Skeletal muscle satellite cell (primary cell): ENCODE results near the gene SLC3A2. TPM values are rescaled to one million over a fixed set of nuclear protein-coding genes. Genes with fewer than 3 reads are reported as not detected.
"Not testable (repeated sequence)": the region's sequence is repeated elsewhere in the genome, so short reads cannot be mapped to it uniquely, and the experiment has no call there.

Experiments
- H3K27me3 ChIP-seq: 2 replicates; pipeline ENCODE4 v1.7.0; 2013; ENCODE audit warnings: low read length; ENCODE audit not compliant: control insufficient read depth, insufficient read depth
- H3K36me3 ChIP-seq: 2 replicates; pipeline ENCODE4 v1.7.0; 2013; ENCODE audit warnings: mild to moderate bottlenecking, control low read depth, low read length; ENCODE audit not compliant: insufficient read depth
- H3K4me1 ChIP-seq: 2 replicates; pipeline ENCODE4 v1.7.0; 2013; ENCODE audit warnings: low read length; ENCODE audit not compliant: control insufficient read depth, insufficient read depth
- H3K4me2 ChIP-seq: 2 replicates; pipeline ENCODE4 v1.7.0; 2013; ENCODE audit warnings: mild to moderate bottlenecking, low read length
- H3K4me3 ChIP-seq: 2 replicates; pipeline ENCODE4 v1.7.0; 2013; ENCODE audit warnings: low read length
- H3K9ac ChIP-seq: 2 replicates; pipeline ENCODE4 v1.7.0; 2013; ENCODE audit warnings: mild to moderate bottlenecking, low read depth, low read length, moderate library complexity
- H3K9me3 ChIP-seq: replicated peaks from 2 replicates; pipeline ENCODE4 v1.7.0; 2013; ENCODE audit warnings: mild to moderate bottlenecking, control low read depth, low read length
- total RNA-seq: library from RNA; depleted of rRNA; stranded (reverse); fragments of >200 nt; gene quantifications from 2 replicates; pipeline ENCODE4 v1.2.3, GENCODE V29; 2012; rRNA removed

SLC3A2 gene
- total RNA-seq, result 141 and 185 TPM in 2 replicates

DNA sequence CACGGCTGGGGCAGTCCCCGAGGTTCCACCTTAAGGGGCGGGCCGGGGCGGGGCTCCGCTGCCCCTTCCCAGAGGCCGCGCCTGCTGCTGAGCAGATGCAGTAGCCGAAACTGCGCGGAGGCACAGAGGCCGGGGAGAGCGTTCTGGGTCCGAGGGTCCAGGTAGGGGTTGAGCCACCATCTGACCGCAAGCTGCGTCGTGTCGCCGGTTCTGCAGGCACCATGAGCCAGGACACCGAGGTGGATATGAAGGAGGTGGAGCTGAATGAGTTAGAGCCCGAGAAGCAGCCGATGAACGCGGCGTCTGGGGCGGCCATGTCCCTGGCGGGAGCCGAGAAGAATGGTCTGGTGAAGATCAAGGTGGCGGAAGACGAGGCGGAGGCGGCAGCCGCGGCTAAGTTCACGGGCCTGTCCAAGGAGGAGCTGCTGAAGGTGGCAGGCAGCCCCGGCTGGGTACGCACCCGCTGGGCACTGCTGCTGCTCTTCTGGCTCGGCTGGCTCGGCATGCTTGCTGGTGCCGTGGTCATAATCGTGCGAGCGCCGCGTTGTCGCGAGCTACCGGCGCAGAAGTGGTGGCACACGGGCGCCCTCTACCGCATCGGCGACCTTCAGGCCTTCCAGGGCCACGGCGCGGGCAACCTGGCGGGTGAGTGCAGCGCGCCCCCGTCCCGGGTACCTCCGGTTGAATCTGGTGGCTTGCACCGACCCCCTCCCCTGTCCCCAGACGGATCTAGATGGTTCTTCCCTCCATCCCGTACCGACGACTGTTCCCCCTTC is at the start of gene SLC3A2:
TSS of gene SLC3A2 (plus strand) at position 94 of the 776 bp plus-strand sequence. CDS start at position 222, 128 bp downstream.
- Histone ChIP-seq H3K9ac (peak within 1 kb of the TSS; percentile 100), H3K27me3 (no peaks in the 10 kb centered on the region), H3K4me2 (peak within 1 kb of the TSS; percentile 96), H3K4me1 (peaks cover 40% of the 10 kb centered on the region), H3K4me3 (peak within 1 kb of the TSS; percentile 94), H3K36me3 (peaks cover 45% of the 10 kb centered on the region), H3K9me3 (no peaks in the 10 kb centered on the region)

DNA sequence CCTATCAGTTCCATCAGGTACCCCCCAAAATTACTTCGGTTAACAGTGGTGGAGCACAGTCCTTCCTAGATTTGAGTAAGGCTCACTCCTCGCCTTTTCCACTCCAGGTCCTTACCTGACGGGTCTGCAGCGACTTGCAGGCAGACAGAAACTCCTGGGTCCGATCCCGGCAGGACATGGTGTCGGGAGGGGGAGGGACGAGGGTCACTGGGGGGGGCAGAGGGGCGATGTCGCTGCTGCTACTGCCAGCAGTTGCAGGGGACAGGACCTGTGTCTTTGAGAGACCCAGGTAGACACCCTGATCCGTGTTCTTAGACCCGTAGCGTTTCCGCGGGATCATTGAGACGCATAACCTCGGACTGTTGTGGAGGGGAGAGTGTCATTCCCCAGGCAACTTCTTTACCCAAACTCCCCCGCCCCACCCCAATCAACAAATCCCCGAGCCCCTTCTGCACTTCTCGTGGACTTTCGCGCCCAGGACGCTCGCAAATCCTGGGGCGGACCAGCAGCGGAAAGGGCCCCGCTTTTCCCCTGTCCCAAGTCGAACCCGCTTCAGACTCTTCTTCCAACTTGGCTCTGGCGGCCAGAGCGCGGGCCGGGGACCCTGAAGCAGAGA is 49.7 kb upstream of the SLC3A2 start:
- H3K9me3 ChIP-seq, result no peaks in the 10 kb centered on the region
- peaks cover 40% of the 10 kb centered on the region for H3K36me3 ChIP-seq
- H3K27me3 ChIP-seq, result no peaks in the 10 kb centered on the region
- H3K4me3 ChIP-seq, result peak overlapping the region; percentile 94
- peak overlapping the region; percentile 95 for H3K9ac ChIP-seq
- peak overlapping the region; percentile 96 for H3K4me2 ChIP-seq
- peaks cover 20% of the 10 kb centered on the region for H3K4me1 ChIP-seq

DNA sequence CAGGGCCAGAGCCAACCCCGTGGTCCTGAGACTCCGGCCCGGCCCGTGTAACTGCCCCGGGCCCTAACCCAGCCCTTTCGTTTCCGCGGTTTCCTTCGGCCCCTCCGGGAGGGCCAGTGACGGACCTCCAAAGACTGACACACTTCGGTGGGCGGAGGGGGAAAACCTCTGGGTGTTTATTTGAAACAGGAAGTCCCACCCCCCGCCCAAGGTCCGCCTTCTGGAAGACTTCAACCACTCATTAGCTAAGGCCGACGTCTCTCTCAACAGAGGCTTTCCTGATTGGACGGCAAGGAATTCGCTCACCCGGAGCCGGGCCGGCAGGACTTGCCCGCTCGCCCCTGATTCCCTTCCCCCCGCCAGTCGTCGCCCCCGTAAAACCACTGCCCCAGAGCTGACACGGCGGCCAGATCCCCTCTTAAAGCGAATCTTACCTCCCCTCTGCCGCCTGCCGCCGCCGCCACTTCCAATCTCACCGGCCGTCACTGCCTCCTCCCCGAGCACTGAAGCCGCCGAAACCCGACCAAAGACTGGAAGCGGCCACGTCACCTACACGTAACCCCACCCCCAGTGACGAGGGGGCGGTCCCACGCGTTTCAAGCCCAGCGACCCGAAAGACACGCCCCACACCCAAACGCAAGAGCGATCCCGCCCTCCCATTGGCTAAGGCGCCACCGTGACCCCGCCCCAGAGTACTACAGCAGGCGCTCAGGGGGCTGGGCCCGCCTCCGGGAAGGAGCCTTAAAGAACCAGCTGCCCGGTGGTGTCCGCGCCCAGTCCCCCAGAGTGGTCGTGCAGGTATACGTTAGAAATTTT is 49.0 kb upstream of the SLC3A2 start, which contains the start of gene STX5:
TSS of gene STX5 (minus strand) at position 532 of the 816 bp plus-strand sequence. CDS start 808 bp downstream, outside the sequence.
- Histone ChIP-seq H3K4me2 (peak within 1 kb of the TSS; percentile 100), H3K4me1 (peaks cover 20% of the 10 kb centered on the region), H3K9ac (peak within 1 kb of the TSS; percentile 95), H3K36me3 (peaks cover 45% of the 10 kb centered on the region), H3K27me3 (no peaks in the 10 kb centered on the region), H3K4me3 (peak within 1 kb of the TSS; percentile 94), H3K9me3 (no peaks in the 10 kb centered on the region)

DNA sequence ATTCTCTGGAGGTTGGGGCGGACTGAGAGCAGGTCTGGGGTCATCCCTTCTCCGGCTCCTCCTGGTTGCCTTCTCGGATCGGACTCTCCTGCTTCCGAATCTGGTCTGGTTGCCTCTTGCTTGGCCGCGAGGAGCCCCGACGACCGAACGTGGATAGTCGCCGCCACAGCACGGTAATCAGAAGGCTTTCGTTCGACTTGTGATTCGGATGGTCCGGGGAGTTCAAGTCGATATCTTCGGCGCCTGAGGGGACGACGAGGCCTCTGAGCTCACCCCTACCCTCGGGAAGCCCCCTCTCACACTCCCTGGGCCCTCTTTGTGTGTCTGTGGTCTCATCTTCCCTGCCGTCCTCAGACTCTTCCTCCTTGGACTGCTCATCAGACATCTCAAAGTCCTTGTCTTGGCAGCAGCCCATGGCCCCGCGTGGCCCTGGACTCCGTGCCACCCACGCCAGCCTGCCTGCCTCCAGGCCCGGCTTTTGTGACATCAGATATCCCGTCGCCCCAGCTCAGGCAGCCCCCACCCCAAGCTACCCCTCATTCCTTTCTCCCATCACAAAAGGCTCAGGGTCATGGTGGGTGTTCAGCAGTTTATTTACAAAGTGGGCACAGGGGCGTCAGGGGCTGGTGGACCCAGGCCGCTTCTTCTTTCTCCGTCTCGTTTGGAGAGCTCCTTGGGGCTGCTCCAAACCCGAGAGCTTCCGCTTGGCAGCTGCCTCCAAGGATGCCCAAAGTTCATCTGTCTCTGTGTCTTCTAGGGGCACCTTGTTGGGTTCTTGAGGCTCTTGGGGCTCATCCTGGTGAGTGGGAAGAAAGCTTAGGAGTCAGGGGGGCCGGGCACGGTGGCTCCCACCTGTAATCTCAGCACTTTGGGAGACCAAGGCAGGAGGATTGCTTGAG is 48.1 kb upstream of the SLC3A2 start, which contains the start of gene TEX54:
TSS of gene TEX54 (minus strand) at position 506 of the 899 bp plus-strand sequence.
- peak within 1 kb of the TSS; percentile 94 for H3K4me3 ChIP-seq
- peak within 1 kb of the TSS; percentile 100 for H3K4me2 ChIP-seq
- peak within 1 kb of the TSS; percentile 95 for H3K9ac ChIP-seq
- peaks cover 20% of the 10 kb centered on the region for H3K4me1 ChIP-seq
- peaks cover 37% of the 10 kb centered on the region for H3K36me3 ChIP-seq
- no peaks in the 10 kb centered on the region for H3K27me3 ChIP-seq
- no peaks in the 10 kb centered on the region for H3K9me3 ChIP-seq

DNA sequence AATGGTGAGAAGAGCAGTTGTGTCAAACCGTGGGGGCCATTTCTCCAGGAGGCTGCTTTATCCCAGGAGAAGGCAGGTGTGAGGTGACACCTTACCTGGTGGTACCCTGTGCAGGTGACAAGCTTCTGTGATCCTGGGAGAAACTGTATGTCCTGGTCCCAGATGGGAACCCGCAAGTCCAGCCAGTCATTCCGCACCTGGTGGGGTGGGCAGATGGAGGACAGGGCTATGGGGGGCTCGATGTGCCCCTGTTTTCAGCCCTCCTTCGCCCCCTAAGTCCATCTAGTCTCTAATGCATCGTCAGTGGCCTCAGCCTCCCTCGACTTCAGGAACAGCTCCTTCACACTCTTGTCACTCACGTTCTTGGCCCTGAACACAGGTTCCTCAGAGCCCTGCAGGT is 45.4 kb upstream of the SLC3A2 start:
- Histone ChIP-seq H3K4me2 (no peak overlapping the region), H3K4me3 (no peak overlapping the region), H3K36me3 (peaks cover 29% of the 10 kb centered on the region), H3K4me1 (peaks cover 16% of the 10 kb centered on the region), H3K27me3 (no peaks in the 10 kb centered on the region), H3K9ac (no peak overlapping the region), H3K9me3 (no peaks in the 10 kb centered on the region)

DNA sequence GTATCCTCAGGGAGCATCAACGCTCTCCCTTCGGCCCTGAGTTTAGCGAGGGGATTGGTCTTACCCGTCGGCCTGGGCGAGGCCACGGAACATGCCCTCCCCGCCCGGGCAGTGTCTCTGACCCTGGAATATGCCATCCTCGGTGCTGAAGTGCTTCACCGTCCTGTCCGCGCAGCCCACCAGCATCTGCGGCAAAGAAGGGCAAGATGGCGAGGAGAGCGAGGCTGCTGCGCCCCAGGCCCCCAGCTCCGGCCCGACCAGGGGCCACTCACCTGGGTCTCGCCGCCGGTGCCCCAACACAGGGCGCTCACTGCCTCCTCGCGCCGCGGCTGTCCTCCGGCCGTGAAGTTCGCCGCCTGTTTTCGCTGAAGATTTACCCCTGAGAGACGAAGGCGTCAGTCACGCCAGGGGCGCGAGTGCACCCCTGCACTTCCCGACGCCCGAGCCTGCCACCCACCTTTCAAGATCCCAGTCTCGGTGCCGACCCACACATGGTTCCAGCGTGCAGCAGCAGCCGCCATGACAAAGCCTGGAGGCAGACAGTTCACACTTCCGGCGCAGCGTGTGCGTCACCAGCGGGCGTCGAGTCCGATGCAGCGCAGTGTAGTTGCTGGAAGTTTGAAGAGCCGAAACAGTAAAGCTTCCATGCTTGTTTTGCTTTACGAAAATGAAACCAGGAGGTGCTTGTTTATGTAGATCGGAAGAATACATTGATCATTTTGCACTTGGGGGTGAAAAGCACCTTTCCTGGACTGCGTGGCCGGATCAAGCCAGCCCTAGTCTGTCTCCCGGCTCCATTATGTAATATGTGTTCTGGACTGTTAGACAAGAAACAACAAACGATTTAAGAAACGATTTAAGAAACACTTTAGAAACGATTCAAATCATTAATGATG is 41.4 kb upstream of the SLC3A2 start, which contains the start of gene WDR74:
TSS of gene WDR74 (minus strand) at position 541 of the 896 bp plus-strand sequence. CDS start at position 521, 20 bp downstream.
- H3K27me3 ChIP-seq, result no peaks in the 10 kb centered on the region

DNA sequence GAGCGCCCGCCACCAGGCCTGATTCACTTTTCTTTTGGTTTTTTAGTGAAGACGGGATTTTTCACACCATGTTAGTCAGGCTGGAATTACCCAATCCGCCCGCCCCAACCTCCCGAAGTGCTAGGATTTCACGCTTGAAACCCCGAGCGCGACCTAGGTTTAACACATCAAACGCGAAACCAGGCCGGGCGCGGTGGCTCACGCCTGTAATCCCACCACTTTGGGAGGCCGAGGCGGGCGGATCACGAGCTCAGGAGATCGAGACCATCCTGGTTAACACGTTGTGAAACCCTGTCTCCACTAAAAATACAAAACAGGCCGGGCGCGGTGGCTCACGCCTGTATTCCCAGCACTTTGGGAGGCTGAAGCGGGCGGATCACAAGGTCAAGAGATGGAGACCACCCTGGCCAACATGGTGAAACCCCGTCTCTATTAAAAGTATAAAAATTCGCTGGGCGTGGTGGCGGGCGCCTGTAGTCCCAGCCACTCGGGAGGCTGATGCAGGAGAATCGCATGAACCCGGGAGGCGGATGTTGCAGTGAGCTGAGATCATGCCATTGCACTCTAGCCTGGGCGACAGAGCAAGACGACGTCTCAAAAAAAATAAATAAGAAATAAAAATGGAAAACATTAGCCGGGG is 39.9 kb upstream of the SLC3A2 start:
- H3K4me3 ChIP-seq, result peak overlapping the region; percentile 93
- H3K4me1 ChIP-seq, H3K27me3 ChIP-seq, H3K9me3 ChIP-seq, H3K36me3 ChIP-seq: not testable (repeated sequence)
- H3K4me2 ChIP-seq, result peak overlapping the region; percentile 81
- H3K9ac ChIP-seq, result peak overlapping the region; percentile 86

More for the DNA sequence above, 41.4 kb upstream of the SLC3A2 start, which contains the start of gene WDR74:
- H3K4me2 ChIP-seq, result peak within 1 kb of the TSS; percentile 81
- peak within 1 kb of the TSS; percentile 93 for H3K4me3 ChIP-seq
- no peaks in the 10 kb centered on the region for H3K9me3 ChIP-seq
- peaks cover 9% of the 10 kb centered on the region for H3K4me1 ChIP-seq
- peaks cover 20% of the 10 kb centered on the region for H3K36me3 ChIP-seq
- H3K9ac ChIP-seq, result peak within 1 kb of the TSS; percentile 86

DNA sequence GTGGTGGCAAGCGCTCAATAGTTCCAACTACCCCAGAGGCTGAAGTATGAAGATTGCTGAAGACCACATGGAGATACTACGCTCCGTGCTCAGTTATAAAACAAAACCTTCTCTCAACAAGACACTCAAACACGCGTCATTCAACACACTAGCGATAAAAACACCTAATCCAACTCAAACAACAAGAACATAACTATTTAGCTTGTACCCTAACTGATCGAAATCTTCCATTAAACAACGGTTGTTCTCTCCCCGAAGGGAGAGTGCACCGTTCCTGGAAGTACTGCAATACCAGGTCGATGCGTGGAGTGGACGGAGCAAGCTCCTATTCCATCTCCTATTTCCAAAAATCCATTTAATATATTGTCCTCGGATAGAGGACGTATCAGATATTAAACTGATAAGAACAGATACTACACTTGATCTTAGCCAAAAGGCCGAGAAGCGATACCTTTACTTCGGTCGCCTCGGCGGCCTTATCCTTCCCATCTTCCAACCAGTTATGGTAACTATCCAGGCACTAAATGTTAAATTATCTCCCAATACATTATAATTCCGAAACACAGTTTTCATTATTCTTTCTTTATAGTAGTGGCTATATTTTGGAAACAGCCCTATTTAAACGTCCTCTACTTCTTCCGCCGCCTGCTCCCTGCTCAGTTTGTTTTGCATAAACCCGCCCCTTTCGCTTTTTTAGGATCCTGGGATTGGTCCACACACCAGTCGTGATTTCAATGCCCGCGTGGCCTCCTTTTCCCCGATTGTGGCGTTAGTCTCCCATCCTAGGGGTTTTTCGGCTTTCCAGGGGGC is 39.1 kb upstream of the SLC3A2 start:
- Histone ChIP-seq H3K9me3 (no peaks in the 10 kb centered on the region), H3K4me1 (peaks cover 9% of the 10 kb centered on the region), H3K36me3 (peaks cover under 1% of the 10 kb centered on the region), H3K27me3 (no peaks in the 10 kb centered on the region), H3K9ac (peak overlapping the region; percentile 91), H3K4me2 (peak overlapping the region; percentile 88), H3K4me3 (peak overlapping the region; percentile 67)

DNA sequence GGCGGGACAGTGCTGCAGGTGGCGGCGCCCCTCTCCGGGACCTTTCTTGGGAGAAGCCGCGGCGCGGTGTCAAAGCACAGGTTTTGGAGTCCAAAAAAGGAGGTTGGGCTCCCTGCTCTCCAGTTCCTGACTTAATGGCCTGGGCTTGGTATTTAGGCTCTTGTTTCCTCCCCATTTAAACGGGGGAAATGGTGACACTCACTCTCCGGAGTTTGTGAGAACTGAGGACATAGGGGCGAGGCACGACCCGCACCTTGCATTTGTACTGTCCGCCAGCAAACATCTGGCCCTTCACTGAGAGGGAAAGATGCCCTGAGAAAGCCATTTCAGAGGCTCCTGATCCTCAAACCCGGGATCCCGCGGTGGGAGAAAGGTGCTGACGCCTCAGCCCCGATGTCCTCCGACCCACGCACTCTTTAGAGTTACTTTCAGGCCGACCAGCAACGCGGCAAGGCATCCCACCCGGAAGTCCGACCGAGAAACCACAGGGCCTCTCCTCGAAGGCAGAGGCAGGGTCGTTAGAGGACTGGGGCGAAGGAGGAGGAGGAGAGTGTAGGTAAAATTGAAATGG is 38.4 kb upstream of the SLC3A2 start:
- Histone ChIP-seq H3K4me3 (peak overlapping the region; percentile 67), H3K27me3 (no peaks in the 10 kb centered on the region), H3K4me2 (peak overlapping the region; percentile 88), H3K36me3 (no peaks in the 10 kb centered on the region), H3K9ac (peak overlapping the region; percentile 91), H3K9me3 (no peaks in the 10 kb centered on the region), H3K4me1 (peaks cover 9% of the 10 kb centered on the region)
